Brain microvascular endothelial cell (primary cell): ENCODE results near the gene EXOC1.

ENCODE experiments used
- DNase-seq: peaks from one replicate; pipeline ENCODE4 v3.0.0-alpha.2; 2020
- H3K27ac ChIP-seq: fragments of 250-450 bp; sonication (Bioruptor Pico); 2 replicates; pipeline ENCODE4 v1.5.1; 2020; ENCODE audit warnings: mild to moderate bottlenecking, moderate library complexity
- H3K27me3 ChIP-seq: fragments of 250-450 bp; sonication (Bioruptor Pico); replicated peaks from 2 replicates; pipeline ENCODE4 v1.5.1; 2020; ENCODE audit warnings: mild to moderate bottlenecking
- H3K36me3 ChIP-seq: fragments of 250-450 bp; sonication (Bioruptor Pico); replicated peaks from 2 replicates; pipeline ENCODE4 v1.5.1; 2020; ENCODE audit warnings: mild to moderate bottlenecking
- H3K4me3 ChIP-seq: 2 replicates; pipeline ENCODE4 v1.5.1; 2011; ENCODE audit warnings: low read depth, mild to moderate bottlenecking, control low read depth, low read length, moderate library complexity
- CTCF ChIP-seq: IDR thresholded peaks from 2 replicates; pipeline ENCODE4 v1.5.1; 2011; ENCODE audit warnings: low read depth, mild to moderate bottlenecking, moderate library complexity, low read length, control low read depth, inconsistent platforms; ENCODE audit errors: missing control alignments
- in situ Hi-C: cut with HindIII; loops from 2 replicates; pipeline ENCODE4 v1.10.0; 2017; ENCODE audit warnings: low sequenced_read_pairs, low pct_ligation_motif_present

EXOC1 gene

GRCh38 chr4:55830048-55830447 lies 23.4 kb upstream of the EXOC1 start:
- in situ Hi-C loops = no loop called here
- no peak for DNase-seq
- H3K36me3 ChIP-seq = no peaks in the 10 kb centered on the region
- H3K27me3 ChIP-seq = no peaks in the 10 kb centered on the region
- H3K4me3 ChIP-seq = no peak overlapping the region
- no peak overlapping the region for H3K27ac ChIP-seq
- no peak for TF ChIP-seq CTCF

GRCh38 chr4:55830716-55831115 lies 22.7 kb upstream of the EXOC1 start:
- Histone ChIP-seq H3K36me3 (no peaks in the 10 kb centered on the region), H3K27me3 (no peaks in the 10 kb centered on the region), H3K27ac (no peak overlapping the region), H3K4me3 (no peak overlapping the region)
- in situ Hi-C loops = no loop called here
- DNase-seq = no peak
- no peak for TF ChIP-seq CTCF

- Histone ChIP-seq H3K4me3 (no peak overlapping the region), H3K27ac (no peak overlapping the region), H3K36me3 (no peaks in the 10 kb centered on the region), H3K27me3 (no peaks in the 10 kb centered on the region)
- DNase-seq = no peak
- no peak for TF ChIP-seq CTCF
- in situ Hi-C loops = no loop called here
Measured at GRCh38 chr4:55834086-55834795, 19.2 kb upstream of the EXOC1 start.

GRCh38 chr4:55837903-55838302 lies 15.5 kb upstream of the EXOC1 start:
- H3K27me3 ChIP-seq = no peaks in the 10 kb centered on the region
- in situ Hi-C loops = no loop called here
- H3K36me3 ChIP-seq = no peaks in the 10 kb centered on the region
- no peak overlapping the region for H3K4me3 ChIP-seq
- DNase-seq = no peak
- no peak overlapping the region for H3K27ac ChIP-seq
- no peak for TF ChIP-seq CTCF

GRCh38 chr4:55838356-55838755 lies 15.1 kb upstream of the EXOC1 start:
- in situ Hi-C loops = no loop called here
- no peak for TF ChIP-seq CTCF
- Histone ChIP-seq H3K4me3 (no peak overlapping the region), H3K27ac (no peak overlapping the region), H3K36me3 (no peaks in the 10 kb centered on the region), H3K27me3 (no peaks in the 10 kb centered on the region)
- DNase-seq = no peak

- TF ChIP-seq CTCF = no peak
- Histone ChIP-seq H3K27me3 (no peaks in the 10 kb centered on the region), H3K36me3 (no peaks in the 10 kb centered on the region), H3K27ac (no peak overlapping the region), H3K4me3 (no peak overlapping the region)
- in situ Hi-C loops = no loop called here
- DNase-seq = no peak
Measured at GRCh38 chr4:55838952-55839351, 14.5 kb upstream of the EXOC1 start.
